SJSA1 (cell line): ENCODE measurements around the gene ARPC2. TPM values are rescaled to one million over a fixed set of nuclear protein-coding genes. Genes with fewer than 3 reads are reported as not detected.
A peak's percentile ranks its signal among the peaks of the same experiment; 100 is the strongest.

Experiments
- DNase-seq, 2 experiments: peaks; one replicate each; pipeline ENCODE4 v3.0.0-alpha.2; 2015 to 2020; ENCODE audit warnings: low spot score in 2 of 2, low read depth in 1 of 2
- H3K27ac ChIP-seq: fragments of 250-450 bp; sonication (Bioruptor Pico); 2 replicates; pipeline ENCODE4 v1.5.1; 2020; ENCODE audit warnings: mild to moderate bottlenecking, moderate library complexity
- H3K27me3 ChIP-seq: fragments of 250-450 bp; sonication (Bioruptor Pico); replicated peaks from 2 replicates; pipeline ENCODE4 v1.5.1; 2020; ENCODE audit warnings: mild to moderate bottlenecking, moderate library complexity
- H3K36me3 ChIP-seq: fragments of 250-450 bp; sonication (Bioruptor Pico); 2 replicates; pipeline ENCODE4 v1.5.1; 2020; ENCODE audit warnings: mild to moderate bottlenecking
- H3K4me1 ChIP-seq: fragments of 250-450 bp; sonication (Bioruptor Pico); replicated peaks from 2 replicates; pipeline ENCODE4 v1.6.1; 2021; ENCODE audit warnings: mild to moderate bottlenecking
- H3K4me3 ChIP-seq: fragments of 250-450 bp; sonication (Bioruptor Pico); 2 replicates; pipeline ENCODE4 v1.5.1; 2020; ENCODE audit warnings: mild to moderate bottlenecking
- H3K9me3 ChIP-seq: fragments of 250-450 bp; sonication (Bioruptor Pico); replicated peaks from 2 replicates; pipeline ENCODE4 v1.5.1; 2020; ENCODE audit warnings: mild to moderate bottlenecking
- total RNA-seq: library from RNA; depleted of rRNA; stranded (reverse); fragments of >200 nt; shearing (Covaris generic); gene quantifications from 2 replicates; pipeline ENCODE4 v1.2.3, GENCODE V29; 2014

Gene ARPC2
- total RNA-seq, 1 experiment from 2014 or later = 702 TPM

GRCh38 chr2:218223046-218223445 lies 6.1 kb downstream of the ARPC2 start:
- Histone ChIP-seq H3K27me3 (no peaks in the 10 kb centered on the region), H3K36me3 (peaks cover 96% of the 10 kb centered on the region), H3K4me3 (no peak overlapping the region), H3K27ac (no peak overlapping the region), H3K4me1 (peaks cover 41% of the 10 kb centered on the region), H3K9me3 (0 out of 2 replicates have a peak, but pooled peaks cover 3% of the 10 kb centered on the region)
- DNase-seq = no peak

DNA sequence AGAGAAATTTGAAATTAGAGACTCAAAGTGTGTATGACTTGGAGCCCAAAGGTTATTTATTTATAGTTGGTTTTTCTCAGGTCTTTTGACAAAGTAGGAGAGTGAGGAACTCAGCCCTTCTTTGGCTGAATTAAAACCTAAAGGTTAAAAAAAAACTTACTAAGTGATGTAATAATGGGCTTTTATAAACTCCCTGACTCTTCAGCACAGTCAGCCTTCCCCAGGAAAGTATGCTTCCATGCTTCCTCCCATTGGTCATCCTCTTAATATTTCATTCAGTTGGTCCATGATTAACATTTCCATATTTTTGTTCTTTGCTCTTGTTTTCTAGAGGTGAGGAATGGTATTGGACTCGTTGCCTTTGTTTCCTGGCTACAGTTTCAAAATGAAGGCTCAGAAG lies 7.2 kb downstream of the ARPC2 start:
- H3K36me3 ChIP-seq = peaks cover 97% of the 10 kb centered on the region
- peaks cover 41% of the 10 kb centered on the region for H3K4me1 ChIP-seq
- H3K27ac ChIP-seq = no peak overlapping the region

GRCh38 chr2:218226903-218227302 lies 9.9 kb downstream of the ARPC2 start:
- peaks cover 91% of the 10 kb centered on the region for H3K36me3 ChIP-seq
- H3K9me3 ChIP-seq = no peaks in the 10 kb centered on the region
- no peak overlapping the region for H3K27ac ChIP-seq

More for the DNA sequence above, 7.2 kb downstream of the ARPC2 start:
- no peak overlapping the region for H3K4me3 ChIP-seq
- no peak for DNase-seq
- H3K27me3 ChIP-seq = no peaks in the 10 kb centered on the region
- H3K9me3 ChIP-seq = no peaks in the 10 kb centered on the region

DNA sequence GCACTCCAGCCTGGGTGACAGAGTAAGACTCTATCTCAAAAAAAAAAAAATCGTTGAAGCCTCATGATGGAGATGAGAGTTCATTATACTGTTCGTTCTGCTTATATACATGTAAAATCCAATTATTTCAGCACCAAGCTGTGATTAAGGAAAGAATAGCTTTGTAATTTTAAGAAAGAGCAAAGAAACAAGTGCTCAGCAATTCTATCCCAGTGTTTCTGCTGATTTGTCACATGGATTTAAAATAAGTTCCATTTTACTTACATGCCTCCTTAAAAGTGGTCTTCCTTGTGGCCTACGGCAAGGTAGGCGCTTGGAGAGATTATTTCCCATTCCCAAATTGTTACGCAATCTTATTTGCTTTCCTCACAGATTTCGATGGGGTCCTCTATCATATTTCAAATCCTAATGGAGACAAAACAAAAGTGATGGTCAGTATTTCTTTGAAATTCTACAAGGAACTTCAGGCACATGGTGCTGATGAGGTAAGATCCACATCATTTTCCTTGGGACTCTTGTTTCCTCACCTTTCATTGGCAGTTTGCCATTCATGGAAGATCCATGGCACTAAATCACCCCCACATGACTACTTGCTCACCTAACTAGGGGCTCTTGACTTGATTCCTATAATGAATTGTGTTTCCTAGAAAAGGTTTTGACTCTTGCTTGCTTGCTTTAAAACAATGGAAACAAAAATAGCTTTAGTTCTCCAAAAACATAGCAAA lies 11.5 kb downstream of the ARPC2 start:
- DNase-seq = no peak
- H3K9me3 ChIP-seq = no peaks in the 10 kb centered on the region
- H3K4me3 ChIP-seq = no peak overlapping the region
- H3K27me3 ChIP-seq = no peaks in the 10 kb centered on the region
- peaks cover 91% of the 10 kb centered on the region for H3K36me3 ChIP-seq
- peaks cover 38% of the 10 kb centered on the region for H3K4me1 ChIP-seq
- peak overlapping the region; percentile 81 for H3K27ac ChIP-seq

More at GRCh38 chr2:218226903-218227302, 9.9 kb downstream of the ARPC2 start:
- no peak overlapping the region for H3K4me3 ChIP-seq
- peaks cover 49% of the 10 kb centered on the region for H3K4me1 ChIP-seq
- H3K27me3 ChIP-seq = no peaks in the 10 kb centered on the region
- no peak for DNase-seq

GRCh38 chr2:218229239-218229638 lies 12.2 kb downstream of the ARPC2 start:
- no peaks in the 10 kb centered on the region for H3K27me3 ChIP-seq
- peaks cover 38% of the 10 kb centered on the region for H3K4me1 ChIP-seq
- H3K9me3 ChIP-seq = no peaks in the 10 kb centered on the region
- peaks cover 91% of the 10 kb centered on the region for H3K36me3 ChIP-seq
- peak in 1 of 2 experiments; percentile 58 for DNase-seq
- H3K4me3 ChIP-seq = no peak overlapping the region
- peak overlapping the region; percentile 81 for H3K27ac ChIP-seq

DNA sequence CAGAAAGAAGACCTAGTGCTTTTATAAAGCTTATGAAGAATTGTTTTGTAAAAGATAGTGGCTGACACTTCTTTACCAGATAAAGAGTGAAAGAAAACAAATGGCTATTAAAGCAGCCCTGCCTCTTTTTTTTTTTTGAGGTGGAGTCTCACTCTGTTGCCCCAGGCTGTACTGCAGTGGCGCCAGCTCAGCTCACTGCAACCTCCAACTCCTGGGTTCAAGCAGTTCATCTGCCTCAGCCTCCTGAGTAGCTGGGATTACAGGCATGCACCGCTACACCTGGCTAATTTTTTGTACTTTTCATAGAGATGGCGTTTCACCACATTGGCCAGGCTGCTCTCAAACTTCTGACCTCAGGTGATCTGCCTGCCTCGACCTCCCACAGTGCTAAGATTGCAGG lies 12.9 kb downstream of the ARPC2 start:
- peaks cover 91% of the 10 kb centered on the region for H3K36me3 ChIP-seq
- H3K27ac ChIP-seq = peak overlapping the region; percentile 81
- H3K4me1 ChIP-seq = peaks cover 37% of the 10 kb centered on the region
- no peak overlapping the region for H3K4me3 ChIP-seq
- H3K9me3 ChIP-seq = no peaks in the 10 kb centered on the region
- peak in 1 of 2 experiments; percentile 56 for DNase-seq
- no peaks in the 10 kb centered on the region for H3K27me3 ChIP-seq

GRCh38 chr2:218230882-218231281 lies 13.9 kb downstream of the ARPC2 start:
- Histone ChIP-seq H3K4me1 (peaks cover 34% of the 10 kb centered on the region), H3K27ac (no peak overlapping the region), H3K27me3 (no peaks in the 10 kb centered on the region), H3K4me3 (no peak overlapping the region), H3K36me3 (peaks cover 91% of the 10 kb centered on the region), H3K9me3 (no peaks in the 10 kb centered on the region)
- peak in 1 of 2 experiments; percentile 12 for DNase-seq

GRCh38 chr2:218233543-218233942 lies 16.6 kb downstream of the ARPC2 start:
- no peak for DNase-seq

DNA sequence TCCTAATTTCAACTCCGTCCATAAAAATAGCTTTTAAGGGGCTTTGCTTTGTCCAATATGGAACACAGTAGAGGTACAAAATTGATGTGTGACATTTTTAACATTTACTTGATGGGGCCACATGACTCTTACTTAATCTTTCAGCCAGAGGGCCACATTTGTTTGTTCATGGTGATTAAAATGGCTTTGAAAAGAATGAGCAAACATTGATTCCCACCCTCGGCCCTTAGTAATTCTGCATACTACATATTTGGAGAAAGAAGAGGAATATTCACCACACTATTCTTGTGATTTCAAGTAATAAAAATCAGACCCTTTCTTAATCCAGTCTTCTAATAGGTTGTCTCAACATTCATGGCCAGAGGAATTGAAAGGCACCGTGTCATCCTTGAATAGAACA lies 17.5 kb downstream of the ARPC2 start:
- Histone ChIP-seq H3K36me3 (peaks cover 96% of the 10 kb centered on the region), H3K27me3 (no peaks in the 10 kb centered on the region), H3K4me3 (no peak overlapping the region), H3K4me1 (peaks cover 17% of the 10 kb centered on the region), H3K9me3 (no peaks in the 10 kb centered on the region), H3K27ac (no peak overlapping the region)
- no peak for DNase-seq

More at GRCh38 chr2:218233543-218233942, 16.6 kb downstream of the ARPC2 start:
- H3K27me3 ChIP-seq = no peaks in the 10 kb centered on the region
- peaks cover 93% of the 10 kb centered on the region for H3K36me3 ChIP-seq
- no peaks in the 10 kb centered on the region for H3K9me3 ChIP-seq
- H3K4me3 ChIP-seq = no peak overlapping the region
- peaks cover 27% of the 10 kb centered on the region for H3K4me1 ChIP-seq
- H3K27ac ChIP-seq = no peak overlapping the region

DNA sequence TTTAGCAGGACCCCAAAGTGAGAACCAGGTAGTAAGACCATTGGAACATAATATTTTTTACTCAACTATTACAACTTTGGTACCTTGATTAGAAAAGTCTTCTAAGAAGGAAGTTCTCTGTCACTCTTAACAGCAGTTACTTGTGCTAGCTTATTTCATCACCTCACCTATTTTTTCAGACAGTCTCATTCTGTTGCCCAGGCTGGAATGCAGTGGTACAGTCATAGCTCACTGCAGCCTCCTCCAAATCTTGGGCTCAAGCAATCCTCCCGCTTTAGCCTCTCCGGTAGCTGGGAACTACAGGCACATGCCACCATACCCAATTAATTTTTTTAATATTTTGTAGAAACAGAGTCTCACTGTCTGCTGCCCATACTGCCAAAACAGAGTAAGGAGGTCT lies 18.0 kb downstream of the ARPC2 start:
- H3K9me3 ChIP-seq = no peaks in the 10 kb centered on the region
- H3K4me3 ChIP-seq = no peak overlapping the region
- DNase-seq = no peak
- peaks cover 98% of the 10 kb centered on the region for H3K36me3 ChIP-seq
- H3K4me1 ChIP-seq = peaks cover 12% of the 10 kb centered on the region
- no peaks in the 10 kb centered on the region for H3K27me3 ChIP-seq
- no peak overlapping the region for H3K27ac ChIP-seq

GRCh38 chr2:218236829-218237228 lies 19.8 kb downstream of the ARPC2 start:
- no peak overlapping the region for H3K27ac ChIP-seq
- no peak overlapping the region for H3K4me3 ChIP-seq
- peaks cover 98% of the 10 kb centered on the region for H3K36me3 ChIP-seq
- no peak for DNase-seq
- H3K4me1 ChIP-seq = no peaks in the 10 kb centered on the region
- H3K27me3 ChIP-seq = no peaks in the 10 kb centered on the region
- H3K9me3 ChIP-seq = no peaks in the 10 kb centered on the region

DNA sequence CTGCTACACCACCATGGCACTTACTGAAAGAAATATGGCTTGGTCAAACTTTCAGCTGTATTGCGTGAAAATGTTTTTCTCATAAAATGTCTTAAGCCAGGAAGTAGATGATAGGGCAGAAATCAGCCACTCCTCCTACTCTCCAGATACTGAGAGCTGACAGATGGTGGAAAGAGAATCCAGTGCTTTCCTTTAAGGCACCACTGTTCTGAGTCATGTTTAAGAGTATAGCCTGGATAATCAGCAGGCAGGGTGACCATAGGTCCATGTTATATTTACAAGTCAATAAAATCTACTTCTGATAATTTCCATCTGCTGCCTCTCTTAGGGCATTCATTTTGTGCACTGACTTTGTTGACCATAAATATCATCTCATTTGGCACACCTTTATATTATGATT lies 21.9 kb downstream of the ARPC2 start:
- DNase-seq = no peak
- H3K4me3 ChIP-seq = no peak overlapping the region
- H3K9me3 ChIP-seq = no peaks in the 10 kb centered on the region
- H3K27me3 ChIP-seq = no peaks in the 10 kb centered on the region
- H3K27ac ChIP-seq = no peak overlapping the region
- peaks cover 98% of the 10 kb centered on the region for H3K36me3 ChIP-seq
- H3K4me1 ChIP-seq = no peaks in the 10 kb centered on the region

DNA sequence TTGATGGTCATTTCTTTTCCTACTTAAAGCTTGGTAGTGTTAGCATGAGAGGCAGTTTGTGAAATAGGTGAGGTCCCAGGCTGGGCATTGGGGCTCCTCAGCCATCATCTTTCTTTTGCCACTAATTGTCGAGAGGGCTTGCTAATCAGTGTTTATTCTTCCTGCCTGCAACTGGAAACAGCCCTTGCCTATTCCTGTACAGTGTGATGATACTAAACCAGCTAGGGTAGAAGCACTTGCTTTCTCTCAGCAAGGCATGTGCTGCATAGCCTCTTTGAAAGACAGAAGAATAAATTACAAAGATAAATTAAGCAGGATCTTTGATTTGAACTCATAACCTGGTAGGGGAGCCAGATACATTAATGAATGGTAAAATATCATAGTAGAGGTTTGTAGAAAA lies 27.2 kb downstream of the ARPC2 start:
- no peaks in the 10 kb centered on the region for H3K27me3 ChIP-seq
- DNase-seq = no peak
- H3K4me1 ChIP-seq = no peaks in the 10 kb centered on the region
- no peak overlapping the region for H3K27ac ChIP-seq
- peaks cover 100% of the 10 kb centered on the region for H3K36me3 ChIP-seq
- no peak overlapping the region for H3K4me3 ChIP-seq
- no peaks in the 10 kb centered on the region; the same call in 1 of the 2 replicates for H3K9me3 ChIP-seq

- H3K9me3 ChIP-seq = no peaks in the 10 kb centered on the region; the same call in 1 of the 2 replicates
- peaks cover 100% of the 10 kb centered on the region for H3K36me3 ChIP-seq
These were observed 27.7 kb downstream of the ARPC2 start for GRCh38 chr2:218244665-218245064.

More at GRCh38 chr2:218244665-218245064, 27.7 kb downstream of the ARPC2 start:
- Histone ChIP-seq H3K4me1 (no peaks in the 10 kb centered on the region), H3K4me3 (no peak overlapping the region), H3K27ac (no peak overlapping the region), H3K27me3 (no peaks in the 10 kb centered on the region)
- no peak for DNase-seq
